Body of pancreas (tissue), 4 donors: ENCODE measurements around the gene OSBPL9.

Experiments used
- POLR2A ChIP-seq, 3 donors: fragments of 450-650 bp; IDR thresholded peaks; one replicate each; pipeline ENCODE4 v1.6.1; 2016; ENCODE audit warnings: antibody characterized with exemption in 3 of 3, mild to moderate bottlenecking in 2 of 3
- TF ChIP-seq, protein P1 (sequence below), 7 experiments: fragments of 450-650 bp in 4 of 7; fragments of 200-600 bp in 3 of 7; sonication (generic) in 3 of 7; IDR thresholded peaks; one replicate each; pipeline ENCODE4 v1.5.1; 2016 to 2019; ENCODE audit warnings: antibody characterized with exemption in 7 of 7

DNA sequence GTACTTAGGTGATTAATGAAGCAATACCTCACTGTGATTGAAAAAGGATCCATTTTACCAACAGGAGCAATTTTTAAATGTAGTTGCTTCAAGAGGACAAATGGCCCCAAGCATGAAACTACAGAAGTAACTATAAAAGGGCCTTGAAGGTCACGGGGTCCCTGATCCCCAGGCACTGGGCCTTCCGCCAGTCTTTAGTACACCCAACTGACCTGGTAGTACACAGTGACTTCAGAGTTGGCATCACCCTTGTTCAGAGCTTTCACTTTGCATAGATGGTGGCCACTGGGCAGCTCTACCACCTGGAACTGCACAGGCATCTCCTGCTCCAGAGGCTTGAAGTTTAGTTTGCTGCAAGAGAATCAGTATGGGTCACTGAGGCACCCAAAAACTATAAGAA lies 177.4 kb downstream of the OSBPL9 start:
- TF ChIP-seq, protein P1, sequence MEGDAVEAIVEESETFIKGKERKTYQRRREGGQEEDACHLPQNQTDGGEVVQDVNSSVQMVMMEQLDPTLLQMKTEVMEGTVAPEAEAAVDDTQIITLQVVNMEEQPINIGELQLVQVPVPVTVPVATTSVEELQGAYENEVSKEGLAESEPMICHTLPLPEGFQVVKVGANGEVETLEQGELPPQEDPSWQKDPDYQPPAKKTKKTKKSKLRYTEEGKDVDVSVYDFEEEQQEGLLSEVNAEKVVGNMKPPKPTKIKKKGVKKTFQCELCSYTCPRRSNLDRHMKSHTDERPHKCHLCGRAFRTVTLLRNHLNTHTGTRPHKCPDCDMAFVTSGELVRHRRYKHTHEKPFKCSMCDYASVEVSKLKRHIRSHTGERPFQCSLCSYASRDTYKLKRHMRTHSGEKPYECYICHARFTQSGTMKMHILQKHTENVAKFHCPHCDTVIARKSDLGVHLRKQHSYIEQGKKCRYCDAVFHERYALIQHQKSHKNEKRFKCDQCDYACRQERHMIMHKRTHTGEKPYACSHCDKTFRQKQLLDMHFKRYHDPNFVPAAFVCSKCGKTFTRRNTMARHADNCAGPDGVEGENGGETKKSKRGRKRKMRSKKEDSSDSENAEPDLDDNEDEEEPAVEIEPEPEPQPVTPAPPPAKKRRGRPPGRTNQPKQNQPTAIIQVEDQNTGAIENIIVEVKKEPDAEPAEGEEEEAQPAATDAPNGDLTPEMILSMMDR (IDR thresholded peaks at IDR 0.05), result no peak
- TF ChIP-seq POLR2A (IDR thresholded peaks at IDR 0.05), result no peak
